Measurements from ENCODE around the gene PMAIP1. TPM values are rescaled to one million over a fixed set of nuclear protein-coding genes. Genes with fewer than 3 reads are reported as not detected.

PMAIP1 gene
- total and polyA plus RNA-seq, 9 of the 15 experiments (the other 6 are each of a cell fraction or from before 2014, with no cell fraction given) = 8.0 to 22.9 (median 14.9) TPM

- ChIA-PET POLR2A (interaction anchor here (1.3 kb wide), 1 partner anchor 13 kb away, joined by 4 read pairs; no protein-coding TSS in a partner anchor), CTCF (ENCODE audit: low intra/inter-chr PET ratio) (no interaction called here)
- intact Hi-C loops (cut with micrococcal nuclease) (no loop called here), in situ Hi-C loops (cut with MboI) (no loop called here)
- no peaks in the 10 kb centered on the region for H3K9me1 ChIP-seq (ENCODE audit: control insufficient read depth, insufficient read depth, low read length)
- peaks cover 18% of the 10 kb centered on the region for H3K36me3 ChIP-seq (ENCODE audit: control insufficient read depth, insufficient read depth, low read length)
- H3K4me2 ChIP-seq (ENCODE audit: insufficient read depth, low read length) = no peak overlapping the region
- H3K9ac ChIP-seq (ENCODE audit: insufficient read depth in 1 of 2, low read depth in 2 of 2, low read length in 2 of 2) = no peak overlapping the region
- peaks cover 28% of the 10 kb centered on the region for H3K79me2 ChIP-seq (ENCODE audit: control insufficient read depth, insufficient read depth, low read length)
- no peak for ATAC-seq
- WGBS (ENCODE audit: insufficient coverage, low coverage, missing lambda C conversion rate) = 24% methylated on average over 4 of the region's 4 CpGs
- H3K4me3 ChIP-seq = no peak overlapping the region
- no TSS peak for BruUV-seq (replicated peaks)
- 0 out of 2 replicates have a peak, but pooled peaks cover 6% of the 10 kb centered on the region for H4K20me1 ChIP-seq (replicated peaks; ENCODE audit: control insufficient read depth, insufficient read depth, low read length)
- no peaks in the 10 kb centered on the region for H3K9me3 ChIP-seq (replicated peaks; ENCODE audit: control insufficient read depth, insufficient read depth, low read depth, low read length)
- H2AFZ ChIP-seq (ENCODE audit: low read depth, low read length) = no peak overlapping the region
- FAIRE-seq = no peak
- H3K4me1 ChIP-seq (replicated peaks in 1 of 2; ENCODE audit: control insufficient read depth in 2 of 2, insufficient read depth in 2 of 2, low read length in 2 of 2) = peaks cover 0 to 12% of the 10 kb centered on the region in 2 experiments; a peak in 4 of 5 replicates
- no peak for DNase-seq (ENCODE audit: extremely low read depth in 1 of 4, low spot score in 3 of 4)
- no peak overlapping the region for H3K27ac ChIP-seq (ENCODE audit: extremely low read depth, low read depth, low read length)
- H3K27me3 ChIP-seq (ENCODE audit: control insufficient read depth in 2 of 2, insufficient read depth in 2 of 2, low read length in 2 of 2) = no peaks in the 10 kb centered on the region
- TF ChIP-seq ZNF41 (CRISPR knock-in tag; conservative IDR thresholded peaks at IDR 0.05) (no peak), ZNF444 (CRISPR knock-in tag; IDR thresholded peaks at IDR 0.05) (no peak), ETV6 (IDR thresholded peaks at IDR 0.05; ENCODE audit: borderline replicate concordance in 1 of 2, low read depth in 2 of 2, low read length in 1 of 2) (no peak), ETV6 (CRISPR knock-in tag; IDR thresholded peaks at IDR 0.05; ENCODE audit: borderline replicate concordance) (no peak), PRPF4 (IDR thresholded peaks at IDR 0.05; ENCODE audit: insufficient read depth, low read depth, low read length, poor library complexity, severe bottlenecking) (no peak), HDAC2 (IDR thresholded peaks at IDR 0.05) (0 out of 2 replicates have a peak, but pooled peaks have one; percentile 44), ZNF311 (CRISPR knock-in tag; IDR thresholded peaks at IDR 0.05) (no peak), SMAD2 (IDR thresholded peaks at IDR 0.05; ENCODE audit: low read depth, low read length) (no peak), UBTF (IDR thresholded peaks at IDR 0.05; ENCODE audit: borderline replicate concordance in 1 of 2, low read depth in 2 of 2, low read length in 2 of 2) (no peak), ZFP36 (IDR thresholded peaks at IDR 0.05; ENCODE audit: low read depth, low read length, partially characterized antibody) (peak; percentile 52), C11orf30 (IDR thresholded peaks at IDR 0.05; ENCODE audit: low read depth) (no peak), ZNF507 (tag; conservative IDR thresholded peaks at IDR 0.05) (no peak), BCOR (IDR thresholded peaks at IDR 0.05) (0 out of 2 replicates have a peak, but pooled peaks have one; percentile 19), EHMT2 (IDR thresholded peaks at IDR 0.05) (no peak), ZFPM2 (CRISPR knock-in tag; IDR thresholded peaks at IDR 0.05) (no peak), NCOA4 (IDR thresholded peaks at IDR 0.05; ENCODE audit: partially characterized antibody) (no peak)
- TF ChIP-seq, protein P1, sequence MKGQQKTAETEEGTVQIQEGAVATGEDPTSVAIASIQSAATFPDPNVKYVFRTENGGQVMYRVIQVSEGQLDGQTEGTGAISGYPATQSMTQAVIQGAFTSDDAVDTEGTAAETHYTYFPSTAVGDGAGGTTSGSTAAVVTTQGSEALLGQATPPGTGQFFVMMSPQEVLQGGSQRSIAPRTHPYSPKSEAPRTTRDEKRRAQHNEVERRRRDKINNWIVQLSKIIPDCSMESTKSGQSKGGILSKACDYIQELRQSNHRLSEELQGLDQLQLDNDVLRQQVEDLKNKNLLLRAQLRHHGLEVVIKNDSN (CRISPR knock-in tag; IDR thresholded peaks at IDR 0.05) = no peak
- TF ChIP-seq, protein P2, sequence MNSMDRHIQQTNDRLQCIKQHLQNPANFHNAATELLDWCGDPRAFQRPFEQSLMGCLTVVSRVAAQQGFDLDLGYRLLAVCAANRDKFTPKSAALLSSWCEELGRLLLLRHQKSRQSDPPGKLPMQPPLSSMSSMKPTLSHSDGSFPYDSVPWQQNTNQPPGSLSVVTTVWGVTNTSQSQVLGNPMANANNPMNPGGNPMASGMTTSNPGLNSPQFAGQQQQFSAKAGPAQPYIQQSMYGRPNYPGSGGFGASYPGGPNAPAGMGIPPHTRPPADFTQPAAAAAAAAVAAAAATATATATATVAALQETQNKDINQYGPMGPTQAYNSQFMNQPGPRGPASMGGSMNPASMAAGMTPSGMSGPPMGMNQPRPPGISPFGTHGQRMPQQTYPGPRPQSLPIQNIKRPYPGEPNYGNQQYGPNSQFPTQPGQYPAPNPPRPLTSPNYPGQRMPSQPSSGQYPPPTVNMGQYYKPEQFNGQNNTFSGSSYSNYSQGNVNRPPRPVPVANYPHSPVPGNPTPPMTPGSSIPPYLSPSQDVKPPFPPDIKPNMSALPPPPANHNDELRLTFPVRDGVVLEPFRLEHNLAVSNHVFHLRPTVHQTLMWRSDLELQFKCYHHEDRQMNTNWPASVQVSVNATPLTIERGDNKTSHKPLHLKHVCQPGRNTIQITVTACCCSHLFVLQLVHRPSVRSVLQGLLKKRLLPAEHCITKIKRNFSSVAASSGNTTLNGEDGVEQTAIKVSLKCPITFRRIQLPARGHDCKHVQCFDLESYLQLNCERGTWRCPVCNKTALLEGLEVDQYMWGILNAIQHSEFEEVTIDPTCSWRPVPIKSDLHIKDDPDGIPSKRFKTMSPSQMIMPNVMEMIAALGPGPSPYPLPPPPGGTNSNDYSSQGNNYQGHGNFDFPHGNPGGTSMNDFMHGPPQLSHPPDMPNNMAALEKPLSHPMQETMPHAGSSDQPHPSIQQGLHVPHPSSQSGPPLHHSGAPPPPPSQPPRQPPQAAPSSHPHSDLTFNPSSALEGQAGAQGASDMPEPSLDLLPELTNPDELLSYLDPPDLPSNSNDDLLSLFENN (IDR thresholded peaks at IDR 0.05; ENCODE audit: low read depth in 2 of 2, low read length in 2 of 2) = no peak
These were observed 5.9 kb downstream of the PMAIP1 start for GRCh38 chr18:59905686-59906091.
